ENCODE results near the gene FGF2.

Gene FGF2

GRCh38 chr4:122826553-122827257 lies at the start of gene FGF2:
FGF2 (plus strand) TSS chr4:122826831; CDS start chr4:122827175, 344 bp downstream.
- H3K4me3 ChIP-seq (ENCODE audit: low read depth, low read length) = peak within 1 kb of the TSS; percentile 25
- TF ChIP-seq CTCF (IDR thresholded peaks at IDR 0.05; ENCODE audit: control insufficient read depth, extremely low read depth, insufficient read depth) = no peak
- DNase-seq (ENCODE audit: low read depth) = no peak

- peak; percentile 42 for DNase-seq (ENCODE audit: low read depth)
- H3K4me3 ChIP-seq (ENCODE audit: low read depth, low read length) = no peak overlapping the region
- TF ChIP-seq CTCF (IDR thresholded peaks at IDR 0.05; ENCODE audit: control insufficient read depth, extremely low read depth, insufficient read depth) = no peak
Measured at GRCh38 chr4:122776916-122777315, 49.7 kb upstream of the FGF2 start.

GRCh38 chr4:122777846-122778673 lies 48.6 kb upstream of the FGF2 start:
- no peak overlapping the region for H3K4me3 ChIP-seq (ENCODE audit: low read depth, low read length)
- TF ChIP-seq CTCF (IDR thresholded peaks at IDR 0.05; ENCODE audit: control insufficient read depth, extremely low read depth, insufficient read depth) = no peak
- DNase-seq (ENCODE audit: low read depth) = no peak

GRCh38 chr4:122781486-122781885 lies 45.1 kb upstream of the FGF2 start:
- no peak for DNase-seq (ENCODE audit: low read depth)
- no peak overlapping the region for H3K4me3 ChIP-seq (ENCODE audit: low read depth, low read length)
- no peak for TF ChIP-seq CTCF (IDR thresholded peaks at IDR 0.05; ENCODE audit: control insufficient read depth, extremely low read depth, insufficient read depth)

GRCh38 chr4:122783301-122784215 lies 43.1 kb upstream of the FGF2 start:
- no peak overlapping the region for H3K4me3 ChIP-seq (ENCODE audit: low read depth, low read length)
- DNase-seq (ENCODE audit: low read depth) = no peak
- TF ChIP-seq CTCF (IDR thresholded peaks at IDR 0.05; ENCODE audit: control insufficient read depth, extremely low read depth, insufficient read depth) = no peak

GRCh38 chr4:122784261-122784660 lies 42.4 kb upstream of the FGF2 start:
- TF ChIP-seq CTCF (IDR thresholded peaks at IDR 0.05; ENCODE audit: control insufficient read depth, extremely low read depth, insufficient read depth) = no peak
- H3K4me3 ChIP-seq (ENCODE audit: low read depth, low read length) = no peak overlapping the region
- DNase-seq (ENCODE audit: low read depth) = no peak
